A673 (cell line): ENCODE measurements around the gene EGFL6. TPM values are rescaled to one million over a fixed set of nuclear protein-coding genes. Genes with fewer than 3 reads are reported as not detected.
A peak's percentile ranks its signal among the peaks of the same experiment; 100 is the strongest.
"Not testable (repeated sequence)": the region's sequence is repeated elsewhere in the genome, so short reads cannot be mapped to it uniquely, and the experiment has no call there.

Experiments
- BruUV-seq: library from RNA; stranded (reverse); fragments of 400-500 nt; replicated peaks from 2 replicates; lab custom pipeline; 2021; lab: Mats Ljungman, UMichigan
- CTCF ChIA-PET: fragments of 300-600 bp; sonication (Branson Sonifier 250); formaldehyde crosslinking; loops from one replicate; lab custom pipeline; 2022; ENCODE audit warnings: antibody characterized with exemption; lab: Charles Lee
- POLR2A ChIA-PET: fragments of 300-600 bp; sonication (Branson Sonifier 250); formaldehyde crosslinking; loops from one replicate; lab custom pipeline; 2022; ENCODE audit warnings: antibody characterized with exemption; ENCODE audit not compliant: low non-redundant PET; lab: Charles Lee
- DNase-seq: peaks from one replicate; pipeline ENCODE4 v3.0.0-alpha.2; 2015; ENCODE audit warnings: low spot score
- H3K27ac ChIP-seq: fragments of 200-600 bp; sonication (generic); 2 replicates; pipeline ENCODE4 v1.5.1; 2016; ENCODE audit warnings: mixed run types, low read depth, mild to moderate bottlenecking, mixed read lengths, antibody characterized with exemption, low read length; ENCODE audit not compliant: poor library complexity, severe bottlenecking
- H3K27me3 ChIP-seq: fragments of 200-600 bp; sonication (generic); replicated peaks from 2 replicates; pipeline ENCODE4 v1.6.1; 2017; ENCODE audit warnings: mixed run types, low read depth, mild to moderate bottlenecking, mixed read lengths, antibody characterized with exemption, low read length; ENCODE audit not compliant: insufficient read depth, poor library complexity
- H3K36me3 ChIP-seq: fragments of 200-600 bp; sonication (generic); 2 replicates; pipeline ENCODE4 v1.6.1; 2016; ENCODE audit warnings: mixed run types, mild to moderate bottlenecking, mixed read lengths, antibody characterized with exemption, low read length; ENCODE audit not compliant: insufficient read depth, poor library complexity, severe bottlenecking
- H3K4me1 ChIP-seq: fragments of 200-600 bp; sonication (generic); 2 replicates; pipeline ENCODE4 v1.6.1; 2017; ENCODE audit warnings: mixed run types, mild to moderate bottlenecking, mixed read lengths, antibody characterized with exemption, low read length; ENCODE audit not compliant: insufficient read depth, poor library complexity, severe bottlenecking
- H3K4me3 ChIP-seq: fragments of 200-600 bp; sonication (generic); 2 replicates; pipeline ENCODE4 v1.5.1; 2016; ENCODE audit warnings: low read depth, mixed run types, mild to moderate bottlenecking, mixed read lengths, low read length; ENCODE audit not compliant: poor library complexity, severe bottlenecking
- H3K9me3 ChIP-seq: fragments of 200-600 bp; sonication (generic); 2 replicates; pipeline ENCODE4 v1.6.1; 2016; ENCODE audit warnings: mixed run types, low read depth, mild to moderate bottlenecking, mixed read lengths, antibody characterized with exemption, low read length; ENCODE audit not compliant: poor library complexity, severe bottlenecking
- EZH2 ChIP-seq: fragments of 200-600 bp; sonication (generic); IDR thresholded peaks from 2 replicates; pipeline ENCODE4 v1.6.1; 2017; ENCODE audit warnings: borderline replicate concordance, low read depth, mild to moderate bottlenecking, mixed read lengths, antibody characterized with exemption, low read length; ENCODE audit not compliant: poor library complexity, severe bottlenecking
- intact Hi-C: fragments of 100-400 bp; cut with micrococcal nuclease; formaldehyde crosslinking; loops from one replicate; pipeline ENCODE4 v1.10.0; 2022; ENCODE audit not compliant: unreplicated experiment
- total RNA-seq: library from RNA; stranded (reverse); gene quantifications from 2 replicates; pipeline ENCODE4 v1.2.3, GENCODE V29; 2021
- TF ChIP-seq, protein P1 (sequence below): fragments of 300-800, 200-600 bp; sonication (generic); conservative IDR thresholded peaks from 2 replicates; pipeline ENCODE4 v1.5.1; 2017; ENCODE audit warnings: low read depth, mild to moderate bottlenecking, antibody characterized with exemption, low read length, moderate library complexity, mixed read lengths

The EGFL6 gene
- total RNA-seq, 1 experiment from 2014 or later, result not detected

DNA sequence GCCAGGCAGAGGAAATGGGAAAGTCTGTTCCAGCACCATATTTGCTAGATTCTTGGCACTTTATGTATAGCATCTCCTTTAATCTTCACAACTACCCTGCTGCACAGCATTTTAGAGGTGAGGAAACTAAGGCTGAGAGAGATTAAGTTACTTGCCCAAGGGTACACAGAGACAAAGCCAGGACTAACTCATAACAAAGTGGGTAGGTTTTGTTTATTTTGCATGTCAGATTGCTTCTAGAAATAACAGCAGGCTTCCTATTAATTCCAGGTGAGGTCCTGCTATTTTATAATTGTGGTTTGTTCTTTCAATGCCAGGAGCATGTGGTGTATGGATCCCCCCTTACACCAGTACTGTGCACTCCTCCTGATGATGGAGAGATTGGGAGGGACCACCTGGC lies 98.5 kb downstream of the EGFL6 start:
- POLR2A ChIA-PET, result no interaction called here
- CTCF ChIA-PET, result no interaction called here

DNA sequence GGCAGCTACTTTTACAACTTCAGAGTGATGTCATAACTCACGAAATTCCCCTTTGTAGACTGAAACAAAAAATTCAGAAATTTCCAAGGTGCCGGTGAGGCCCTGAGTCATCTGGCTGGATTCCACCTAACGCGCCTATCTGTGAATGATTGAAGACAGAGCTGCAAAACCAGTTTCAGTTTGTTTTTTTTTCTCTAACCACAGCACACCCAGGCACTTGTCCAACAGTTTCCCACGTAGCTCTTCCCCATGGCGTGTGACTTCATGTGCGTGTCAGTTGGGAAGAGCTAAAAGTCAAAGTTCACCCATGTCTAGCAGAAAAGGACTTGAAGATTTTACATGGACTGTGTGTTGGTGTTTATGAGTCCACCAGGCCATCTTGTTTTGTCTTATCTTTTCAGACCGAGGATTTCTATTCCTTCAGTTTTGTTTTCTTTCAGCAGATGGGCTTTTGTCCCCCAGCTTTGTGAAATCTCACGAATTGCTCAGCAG lies 99.9 kb downstream of the EGFL6 start:
- no TSS peak for BruUV-seq
- intact Hi-C loops, result no loop called here
- no peaks in the 10 kb centered on the region for H3K27me3 ChIP-seq
- H3K4me1 ChIP-seq, result no peaks in the 10 kb centered on the region
- peak; percentile 12 for DNase-seq
- H3K36me3 ChIP-seq, result no peaks in the 10 kb centered on the region
- TF ChIP-seq, protein P1, sequence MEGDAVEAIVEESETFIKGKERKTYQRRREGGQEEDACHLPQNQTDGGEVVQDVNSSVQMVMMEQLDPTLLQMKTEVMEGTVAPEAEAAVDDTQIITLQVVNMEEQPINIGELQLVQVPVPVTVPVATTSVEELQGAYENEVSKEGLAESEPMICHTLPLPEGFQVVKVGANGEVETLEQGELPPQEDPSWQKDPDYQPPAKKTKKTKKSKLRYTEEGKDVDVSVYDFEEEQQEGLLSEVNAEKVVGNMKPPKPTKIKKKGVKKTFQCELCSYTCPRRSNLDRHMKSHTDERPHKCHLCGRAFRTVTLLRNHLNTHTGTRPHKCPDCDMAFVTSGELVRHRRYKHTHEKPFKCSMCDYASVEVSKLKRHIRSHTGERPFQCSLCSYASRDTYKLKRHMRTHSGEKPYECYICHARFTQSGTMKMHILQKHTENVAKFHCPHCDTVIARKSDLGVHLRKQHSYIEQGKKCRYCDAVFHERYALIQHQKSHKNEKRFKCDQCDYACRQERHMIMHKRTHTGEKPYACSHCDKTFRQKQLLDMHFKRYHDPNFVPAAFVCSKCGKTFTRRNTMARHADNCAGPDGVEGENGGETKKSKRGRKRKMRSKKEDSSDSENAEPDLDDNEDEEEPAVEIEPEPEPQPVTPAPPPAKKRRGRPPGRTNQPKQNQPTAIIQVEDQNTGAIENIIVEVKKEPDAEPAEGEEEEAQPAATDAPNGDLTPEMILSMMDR, result no peak
- TF ChIP-seq EZH2, result no peak
- no peak overlapping the region for H3K27ac ChIP-seq
- POLR2A ChIA-PET, result no interaction called here
- H3K4me3 ChIP-seq, result no peak overlapping the region
- H3K9me3 ChIP-seq, result no peaks in the 10 kb centered on the region
- CTCF ChIA-PET, result no interaction called here

More for the DNA sequence above, 98.5 kb downstream of the EGFL6 start:
- Histone ChIP-seq H3K4me1 (no peaks in the 10 kb centered on the region), H3K27me3 (no peaks in the 10 kb centered on the region), H3K9me3 (no peaks in the 10 kb centered on the region), H3K4me3 (no peak overlapping the region), H3K27ac (no peak overlapping the region), H3K36me3 (no peaks in the 10 kb centered on the region)
- no TSS peak for BruUV-seq
- no peak for TF ChIP-seq EZH2
- intact Hi-C loops, result no loop called here
- no peak for DNase-seq

DNA sequence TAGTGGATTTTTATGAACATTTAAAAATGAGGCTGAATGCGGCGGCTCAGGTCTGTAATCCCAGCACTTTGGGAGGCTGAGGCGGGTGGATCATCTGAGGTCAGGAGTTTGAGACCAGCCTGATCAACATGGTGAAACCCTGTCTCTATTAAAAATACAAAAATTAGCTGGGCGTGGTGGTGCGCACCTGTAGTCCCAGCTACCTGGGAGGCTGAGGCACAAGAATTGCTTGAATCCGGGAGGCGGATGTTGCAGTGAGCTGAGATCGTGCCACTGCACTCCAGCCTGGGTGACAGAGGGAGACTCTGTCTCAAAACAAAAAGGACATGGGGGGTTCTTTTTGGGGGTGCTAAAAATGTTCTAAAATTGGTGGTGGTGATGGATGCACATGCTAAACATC lies 100.4 kb downstream of the EGFL6 start:
- CTCF ChIA-PET, result not testable (repeated sequence)

DNA sequence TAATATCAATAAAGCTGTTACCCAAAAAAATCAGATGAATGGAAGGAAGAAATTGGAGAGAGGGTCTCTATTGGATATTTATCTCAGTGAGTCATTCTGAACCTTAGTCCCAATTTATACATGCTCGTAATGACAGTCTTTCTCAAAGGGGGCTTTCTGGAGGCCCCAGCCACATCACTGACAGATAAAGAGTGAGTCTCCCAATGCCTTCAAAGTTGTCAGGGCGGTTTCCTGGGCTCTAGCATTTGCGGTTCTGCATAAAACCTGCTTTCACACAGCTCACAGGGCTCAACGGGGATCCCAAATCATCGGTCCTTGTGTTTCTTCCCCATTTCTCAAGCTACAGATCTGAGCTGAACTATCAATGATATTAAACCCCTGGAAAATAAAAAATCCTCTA lies 100.8 kb downstream of the EGFL6 start:
- H3K27ac ChIP-seq, result no peak overlapping the region
- TF ChIP-seq, protein P1, result no peak
- TF ChIP-seq EZH2, result no peak
- ChIA-PET POLR2A (no interaction called here), CTCF (no interaction called here)
- intact Hi-C loops, result no loop called here
- no peak for DNase-seq
- no peak overlapping the region for H3K4me3 ChIP-seq
- H3K9me3 ChIP-seq, result no peaks in the 10 kb centered on the region
- H3K27me3 ChIP-seq, result no peaks in the 10 kb centered on the region
- H3K36me3 ChIP-seq, result no peaks in the 10 kb centered on the region
- H3K4me1 ChIP-seq, result no peaks in the 10 kb centered on the region
- BruUV-seq, result no TSS peak

More for the DNA sequence above, 100.4 kb downstream of the EGFL6 start:
- H3K4me3 ChIP-seq, POLR2A ChIA-PET, BruUV-seq, H3K36me3 ChIP-seq, DNase-seq, H3K27me3 ChIP-seq, H3K9me3 ChIP-seq, H3K4me1 ChIP-seq, intact Hi-C loops, H3K27ac ChIP-seq: not testable (repeated sequence)
